GM18511 (cell line): ENCODE measurements around the gene HIP1R.

Experiments used
- ATAC-seq: cut with Tn5 transposase; IDR thresholded peaks from one replicate; pipeline ENCODE4 v1.9.1; 2021; ENCODE audit warnings: mild to moderate bottlenecking, moderate library complexity; ENCODE audit not compliant: unreplicated experiment

Gene HIP1R

GRCh38 chr12:122827258-122827657 is 8.0 kb upstream of the HIP1R start:
- no peak for ATAC-seq

GRCh38 chr12:122830517-122831214 is 4.6 kb upstream of the HIP1R start:
- no peak for ATAC-seq

GRCh38 chr12:122834104-122834920 is 945 bp upstream of the HIP1R start:
- ATAC-seq = no peak

DNA sequence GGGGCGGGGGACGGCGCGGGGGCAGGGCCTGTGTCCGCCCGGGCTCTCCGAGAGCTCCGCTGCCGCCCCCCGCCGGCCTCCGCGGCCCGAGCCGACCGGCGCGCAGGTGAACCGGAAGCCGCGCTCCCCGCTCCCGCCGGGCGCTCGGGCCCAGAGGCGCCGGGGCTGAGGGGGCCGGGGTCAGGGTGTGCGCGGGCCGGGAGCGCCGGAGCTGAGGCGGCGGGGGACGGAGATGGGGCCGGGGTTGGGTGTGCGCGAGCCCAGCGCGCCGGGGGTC is 431 bp downstream of the HIP1R start:
- ATAC-seq = peak; percentile 48

- peak; percentile 65 for ATAC-seq
Observed at GRCh38 chr12:122836027-122836921, 1.0 kb downstream of the HIP1R start.

GRCh38 chr12:122837306-122838265 is 2.3 kb downstream of the HIP1R start:
- ATAC-seq = no peak

DNA sequence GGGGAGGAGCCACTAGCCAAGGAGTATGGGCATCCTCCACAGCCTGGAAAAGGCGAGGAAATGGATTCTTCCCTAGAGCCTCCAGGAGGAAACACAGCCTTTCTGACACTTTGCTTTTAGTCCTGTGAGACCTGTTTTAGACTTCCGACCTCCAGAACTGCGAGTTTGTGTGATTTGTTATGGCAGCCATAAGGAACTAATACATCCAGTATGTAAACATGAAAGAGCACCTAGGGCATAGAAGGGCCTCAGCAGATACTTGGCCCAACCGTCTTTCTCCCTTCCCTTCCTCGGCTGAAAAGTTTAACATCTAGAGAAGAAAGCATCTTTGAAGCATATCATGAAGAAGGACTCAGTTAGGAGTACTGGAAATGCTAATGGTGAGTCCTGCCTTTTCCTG is 3.6 kb downstream of the HIP1R start:
- ATAC-seq = no peak

- ATAC-seq = no peak
Observed at GRCh38 chr12:122839907-122840554, 4.8 kb downstream of the HIP1R start.

- ATAC-seq = no peak
Observed at GRCh38 chr12:122840580-122841513, 5.6 kb downstream of the HIP1R start.

DNA sequence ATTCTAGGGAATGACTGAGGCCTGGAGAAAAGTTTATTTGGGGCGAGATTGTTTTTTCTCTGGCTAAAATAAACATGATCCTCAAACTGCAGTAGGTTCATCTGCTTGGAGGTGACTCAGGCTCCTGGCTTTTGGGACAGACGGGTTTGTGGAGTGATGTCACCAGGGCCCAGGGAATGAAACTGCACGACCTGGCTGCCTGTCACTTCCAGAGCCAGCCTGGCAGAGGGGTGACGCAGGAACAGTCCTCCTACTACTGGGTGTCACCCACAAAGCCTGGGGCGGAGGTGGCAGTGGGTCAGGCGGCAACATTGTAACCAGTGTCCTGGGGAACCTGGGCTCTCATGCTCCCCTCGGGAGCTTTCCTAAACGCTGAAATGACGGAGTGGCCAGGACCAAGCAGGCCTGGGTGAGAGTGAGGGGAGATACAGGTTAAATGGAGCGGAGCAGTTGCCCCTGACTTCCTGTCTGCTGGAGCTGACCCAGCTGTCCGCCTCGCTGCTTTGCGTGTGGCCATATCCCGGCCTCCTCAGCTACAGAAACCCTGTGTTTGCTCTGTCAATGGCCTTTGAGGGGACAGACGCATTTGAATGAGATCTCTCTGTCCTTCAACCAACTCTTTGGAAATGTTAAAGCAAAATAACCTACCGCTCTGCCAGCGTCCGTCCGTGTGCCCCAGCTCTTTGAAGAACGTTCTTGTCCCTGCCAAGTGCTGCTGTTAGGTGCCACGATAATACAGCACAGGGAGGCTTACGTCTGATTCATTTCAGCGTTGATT is 6.5 kb downstream of the HIP1R start:
- no peak for ATAC-seq

- no peak for ATAC-seq
Observed at GRCh38 chr12:122842505-122843405, 7.5 kb downstream of the HIP1R start.

- ATAC-seq = no peak
Observed at GRCh38 chr12:122843455-122843854, 8.2 kb downstream of the HIP1R start.

DNA sequence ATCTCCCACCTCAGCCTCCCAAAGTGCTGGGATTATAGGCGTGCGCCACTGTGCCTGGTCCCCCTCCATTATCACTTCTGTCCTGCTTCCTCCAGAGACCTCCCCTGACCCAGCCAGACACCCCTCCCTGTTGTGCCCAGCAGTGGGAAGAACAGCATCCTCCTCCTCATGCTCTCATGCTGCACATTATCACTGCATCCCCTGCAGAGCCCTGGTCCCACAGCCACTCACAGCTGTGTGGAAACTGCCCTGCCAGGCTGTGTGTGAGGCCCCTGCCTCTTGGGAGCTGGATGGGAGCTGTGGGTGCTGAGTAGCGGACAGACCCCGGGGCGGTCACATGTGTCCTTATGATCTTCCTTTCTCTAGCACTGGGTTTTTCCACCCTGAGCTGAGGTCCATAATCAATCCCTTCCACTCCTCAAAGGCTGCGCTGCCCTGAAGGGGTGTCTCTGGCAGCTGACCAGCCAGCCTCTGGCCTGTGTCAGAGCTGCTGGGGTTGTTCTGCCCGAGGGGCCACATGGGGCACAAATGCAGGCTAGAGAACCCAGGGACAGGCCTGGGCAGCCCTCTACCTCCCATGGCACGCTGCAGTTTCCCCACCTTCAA is 9.2 kb downstream of the HIP1R start:
- ATAC-seq = no peak

DNA sequence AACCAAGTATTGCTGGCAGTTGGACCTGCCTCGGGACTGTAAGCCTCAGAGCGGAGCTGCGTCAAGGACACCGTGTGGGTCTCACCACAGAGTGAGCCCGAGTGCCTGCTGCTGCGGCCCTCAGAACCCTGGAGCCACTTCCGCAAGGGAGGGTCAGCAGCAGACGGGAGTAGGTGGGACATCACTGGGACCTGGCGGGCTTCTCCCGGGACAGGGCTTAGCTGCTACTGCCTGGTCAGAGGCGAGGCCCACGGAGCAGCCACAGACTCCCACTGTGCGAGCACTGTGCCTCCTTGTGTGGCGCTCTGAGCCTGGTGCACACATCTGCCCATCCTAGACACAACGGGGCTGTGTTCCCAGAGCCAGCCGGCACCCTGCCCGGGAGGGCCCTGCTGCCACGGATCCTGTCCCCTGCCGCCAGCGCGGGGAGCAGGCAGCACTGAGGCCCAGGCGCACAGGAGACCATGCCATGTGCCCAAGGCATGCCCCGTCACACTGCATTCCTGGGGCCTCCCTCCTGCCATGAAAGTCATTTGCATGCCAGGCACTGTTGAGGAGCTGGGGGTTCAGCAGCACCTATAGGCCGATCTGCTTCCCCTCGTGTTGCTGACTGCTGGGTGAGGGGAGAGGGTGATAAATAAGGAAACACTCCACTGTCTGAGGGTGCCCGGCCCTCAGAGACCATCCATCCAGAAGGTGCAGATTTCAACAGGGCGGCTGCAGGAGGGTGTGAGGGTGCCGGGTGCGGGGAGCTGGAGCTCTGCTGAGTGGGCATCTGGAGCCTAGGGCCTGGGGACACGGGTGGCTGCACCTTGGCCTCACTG is 10.0 kb downstream of the HIP1R start:
- no peak for ATAC-seq

DNA sequence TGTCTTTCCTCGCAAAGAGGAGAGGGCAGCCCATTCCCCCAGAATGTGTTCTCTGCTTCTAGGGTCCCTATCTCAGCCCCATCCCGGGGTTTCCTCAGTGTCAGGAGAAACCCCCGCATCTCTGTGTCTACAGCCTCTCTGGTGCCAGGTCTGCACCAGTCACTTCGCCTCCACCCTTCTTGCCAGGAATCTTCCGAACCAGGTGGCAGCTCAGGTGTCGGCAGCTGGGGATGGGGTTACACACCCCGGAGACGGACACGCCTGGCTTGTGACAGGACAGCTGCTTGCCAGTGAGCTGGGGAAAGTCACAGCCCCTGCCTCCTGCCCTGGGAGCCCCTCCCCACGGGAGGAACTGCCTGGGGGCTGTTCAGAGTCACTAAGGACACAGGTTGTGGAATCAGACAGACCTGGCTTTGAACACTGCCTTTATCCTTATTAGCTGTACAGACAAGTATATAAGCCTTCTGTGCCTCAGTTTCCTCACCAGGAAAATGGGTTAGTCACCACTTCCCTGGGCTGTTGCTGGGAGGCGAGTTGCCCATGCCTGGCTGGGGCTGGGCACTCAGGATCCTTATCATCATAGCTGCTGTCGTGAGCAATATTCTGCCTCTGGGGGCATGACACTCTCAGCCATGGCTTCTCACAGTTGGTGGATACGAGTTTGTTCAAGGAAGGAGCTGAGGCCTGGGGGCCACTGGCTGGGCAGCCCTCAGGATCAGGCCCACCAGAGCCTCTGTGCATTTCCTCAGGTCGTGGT is 10.8 kb downstream of the HIP1R start:
- ATAC-seq = no peak
